Skeletal muscle satellite cell (primary cell): ENCODE measurements around the gene ZBTB8B.
"Not testable (repeated sequence)": the region's sequence is repeated elsewhere in the genome, so short reads cannot be mapped to it uniquely, and the experiment has no call there.

Experiments
- H3K27me3 ChIP-seq: 2 replicates; pipeline ENCODE4 v1.7.0; 2013; ENCODE audit warnings: low read length; ENCODE audit not compliant: control insufficient read depth, insufficient read depth
- H3K36me3 ChIP-seq: 2 replicates; pipeline ENCODE4 v1.7.0; 2013; ENCODE audit warnings: mild to moderate bottlenecking, control low read depth, low read length; ENCODE audit not compliant: insufficient read depth
- H3K4me1 ChIP-seq: 2 replicates; pipeline ENCODE4 v1.7.0; 2013; ENCODE audit warnings: low read length; ENCODE audit not compliant: control insufficient read depth, insufficient read depth
- H3K4me2 ChIP-seq: 2 replicates; pipeline ENCODE4 v1.7.0; 2013; ENCODE audit warnings: mild to moderate bottlenecking, low read length
- H3K4me3 ChIP-seq: 2 replicates; pipeline ENCODE4 v1.7.0; 2013; ENCODE audit warnings: low read length
- H3K9ac ChIP-seq: 2 replicates; pipeline ENCODE4 v1.7.0; 2013; ENCODE audit warnings: mild to moderate bottlenecking, low read depth, low read length, moderate library complexity
- H3K9me3 ChIP-seq: replicated peaks from 2 replicates; pipeline ENCODE4 v1.7.0; 2013; ENCODE audit warnings: mild to moderate bottlenecking, control low read depth, low read length

ZBTB8B gene

GRCh38 chr1:32448773-32449456 is 16.0 kb upstream of the ZBTB8B start:
- H3K9me3 ChIP-seq: peaks cover 5% of the 10 kb centered on the region
- peaks cover 14% of the 10 kb centered on the region for H3K27me3 ChIP-seq
- peaks cover 7% of the 10 kb centered on the region for H3K4me1 ChIP-seq
- no peak overlapping the region for H3K4me3 ChIP-seq
- H3K36me3 ChIP-seq: no peaks in the 10 kb centered on the region
- no peak overlapping the region for H3K9ac ChIP-seq
- H3K4me2 ChIP-seq: peak overlapping the region; percentile 28

- not testable (repeated sequence) for H3K4me1 ChIP-seq, H3K9me3 ChIP-seq, H3K9ac ChIP-seq, H3K4me3 ChIP-seq, H3K4me2 ChIP-seq, H3K36me3 ChIP-seq, H3K27me3 ChIP-seq
Measured at GRCh38 chr1:32449457-32449831, 15.4 kb upstream of the ZBTB8B start.

- no peak overlapping the region for H3K4me2 ChIP-seq
- no peaks in the 10 kb centered on the region for H3K36me3 ChIP-seq
- H3K4me3 ChIP-seq: no peak overlapping the region
- no peaks in the 10 kb centered on the region for H3K9me3 ChIP-seq
- H3K9ac ChIP-seq: no peak overlapping the region
- peaks cover 3% of the 10 kb centered on the region for H3K4me1 ChIP-seq
- H3K27me3 ChIP-seq: peaks cover 20% of the 10 kb centered on the region
Measured at GRCh38 chr1:32454726-32455125, 10.1 kb upstream of the ZBTB8B start.

GRCh38 chr1:32455958-32456357 is 8.9 kb upstream of the ZBTB8B start:
- H3K9me3 ChIP-seq: no peaks in the 10 kb centered on the region
- H3K9ac ChIP-seq: no peak overlapping the region
- peaks cover 3% of the 10 kb centered on the region for H3K4me1 ChIP-seq
- H3K4me2 ChIP-seq: no peak overlapping the region
- H3K4me3 ChIP-seq: no peak overlapping the region
- peaks cover 20% of the 10 kb centered on the region for H3K27me3 ChIP-seq
- H3K36me3 ChIP-seq: no peaks in the 10 kb centered on the region

- H3K9ac ChIP-seq, H3K9me3 ChIP-seq, H3K36me3 ChIP-seq, H3K4me3 ChIP-seq, H3K4me2 ChIP-seq, H3K4me1 ChIP-seq: not testable (repeated sequence)
- peaks cover 32% of the 10 kb centered on the region for H3K27me3 ChIP-seq
Measured at GRCh38 chr1:32458798-32459197, 6.1 kb upstream of the ZBTB8B start.

- H3K36me3 ChIP-seq, H3K4me2 ChIP-seq, H3K9me3 ChIP-seq, H3K9ac ChIP-seq, H3K4me3 ChIP-seq: not testable (repeated sequence)
- H3K4me1 ChIP-seq: peaks cover 11% of the 10 kb centered on the region
- H3K27me3 ChIP-seq: peaks cover 52% of the 10 kb centered on the region
Measured at GRCh38 chr1:32462977-32463376, 1.9 kb upstream of the ZBTB8B start.

- Histone ChIP-seq H3K4me3 (peak overlapping the region; percentile 71), H3K4me1 (peaks cover 11% of the 10 kb centered on the region), H3K9me3 (no peaks in the 10 kb centered on the region), H3K27me3 (peaks cover 49% of the 10 kb centered on the region), H3K36me3 (no peaks in the 10 kb centered on the region), H3K4me2 (peak overlapping the region; percentile 90), H3K9ac (no peak overlapping the region)
Measured at GRCh38 chr1:32464191-32464715, 619 bp upstream of the ZBTB8B start.

- Histone ChIP-seq H3K9me3 (no peaks in the 10 kb centered on the region), H3K9ac (no peak overlapping the region), H3K4me3 (peak overlapping the region; percentile 71), H3K36me3 (no peaks in the 10 kb centered on the region), H3K27me3 (peaks cover 50% of the 10 kb centered on the region), H3K4me2 (peak overlapping the region; percentile 90), H3K4me1 (peaks cover 11% of the 10 kb centered on the region)
Measured at GRCh38 chr1:32465578-32465933, 684 bp downstream of the ZBTB8B start.

- no peaks in the 10 kb centered on the region for H3K36me3 ChIP-seq
- H3K27me3 ChIP-seq: peaks cover 55% of the 10 kb centered on the region
- no peak overlapping the region for H3K4me2 ChIP-seq
- H3K9ac ChIP-seq: no peak overlapping the region
- H3K4me3 ChIP-seq: no peak overlapping the region
- peaks cover 11% of the 10 kb centered on the region for H3K4me1 ChIP-seq
- H3K9me3 ChIP-seq: no peaks in the 10 kb centered on the region
Measured at GRCh38 chr1:32466761-32467160, 1.9 kb downstream of the ZBTB8B start.

- Histone ChIP-seq H3K4me1 (peaks cover 11% of the 10 kb centered on the region), H3K36me3 (no peaks in the 10 kb centered on the region), H3K9ac (no peak overlapping the region), H3K9me3 (no peaks in the 10 kb centered on the region), H3K4me2 (no peak overlapping the region), H3K27me3 (peaks cover 44% of the 10 kb centered on the region), H3K4me3 (no peak overlapping the region)
Measured at GRCh38 chr1:32468791-32469190, 3.9 kb downstream of the ZBTB8B start.

- H3K36me3 ChIP-seq: no peaks in the 10 kb centered on the region
- H3K9ac ChIP-seq: no peak overlapping the region
- H3K9me3 ChIP-seq: no peaks in the 10 kb centered on the region
- no peak overlapping the region for H3K4me2 ChIP-seq
- no peak overlapping the region for H3K4me3 ChIP-seq
- no peaks in the 10 kb centered on the region for H3K4me1 ChIP-seq
- H3K27me3 ChIP-seq: peaks cover 34% of the 10 kb centered on the region
Measured at GRCh38 chr1:32470431-32470830, 5.6 kb downstream of the ZBTB8B start.

GRCh38 chr1:32470991-32471694 is 6.3 kb downstream of the ZBTB8B start:
- Histone ChIP-seq H3K36me3 (no peaks in the 10 kb centered on the region), H3K4me2 (no peak overlapping the region), H3K4me3 (no peak overlapping the region), H3K9me3 (no peaks in the 10 kb centered on the region), H3K9ac (no peak overlapping the region), H3K4me1 (no peaks in the 10 kb centered on the region), H3K27me3 (peaks cover 28% of the 10 kb centered on the region)
